Astrocyte (in vitro differentiated cells and primary cell): ENCODE measurements around the gene TGFB1.

Experiments used
- CTCF ChIP-seq: IDR thresholded peaks from 2 replicates; pipeline ENCODE4 v1.5.1; 2011; ENCODE audit warnings: low read depth, mild to moderate bottlenecking, inconsistent platforms, low read length, moderate library complexity; ENCODE audit not compliant: insufficient read depth
- EZH2 ChIP-seq: IDR thresholded peaks from 2 replicates; pipeline ENCODE4 v1.6.1; 2012; ENCODE audit warnings: mild to moderate bottlenecking, low read length, inconsistent platforms; ENCODE audit not compliant: insufficient read depth

GRCh38 chr19:41325947-41326706 lies 27.6 kb downstream of the TGFB1 start:
- TF ChIP-seq CTCF (no peak), EZH2 (no peak)
